Left lung (tissue), 10 donors: ENCODE measurements around the gene CBX8. TPM values are rescaled to one million over a fixed set of nuclear protein-coding genes. Genes with fewer than 3 reads are reported as not detected.
A peak's percentile ranks its signal among the peaks of the same experiment; 100 is the strongest.

Experiments
- ATAC-seq: fragments of 200-7000 bp; cut with Tn5 transposase; one replicate; pipeline ENCODE4 v1.9.1; 2020; ENCODE audit warnings: moderate library complexity
- DNase-seq, 4 donors: peaks; one replicate each; pipeline ENCODE4 v3.0.0-alpha.2; 2013 to 2020
- H3K27ac ChIP-seq, 2 donors: fragments of 200-600 bp; sonication (generic) in 1 of 2; one replicate each; pipeline versions ENCODE4 v1.5.0 to v1.8.0; 2020 to 2021
- H3K27me3 ChIP-seq, 2 donors: fragments of 200-600 bp; sonication (generic) in 1 of 2; one replicate each; pipeline versions ENCODE4 v1.5.0 to v1.8.0; 2020 to 2021
- H3K36me3 ChIP-seq, 2 donors: fragments of 200-600 bp; sonication (generic) in 1 of 2; one replicate each; pipeline versions ENCODE4 v1.5.0 to v1.8.0; 2020 to 2021
- H3K4me1 ChIP-seq, 2 donors: fragments of 200-600 bp; one replicate each; pipeline ENCODE4 v1.8.0; 2021
- H3K4me3 ChIP-seq, 2 donors: fragments of 200-600 bp; sonication (generic) in 1 of 2; one replicate each; pipeline versions ENCODE4 v1.5.0 to v1.8.0; 2020 to 2021; ENCODE audit warnings: mild to moderate bottlenecking in 1 of 2
- H3K9me3 ChIP-seq, 2 donors: fragments of 200-600 bp; sonication (generic) in 1 of 2; one replicate each; pipeline versions ENCODE4 v1.5.0 to v1.8.0; 2020 to 2021
- CTCF ChIP-seq, 2 donors: fragments of 200-600 bp; sonication (generic) in 1 of 2; IDR thresholded peaks; one replicate each; pipeline versions ENCODE4 v1.5.0 to v1.8.0; 2021; ENCODE audit warnings: antibody characterized with exemption in 2 of 2
- intact Hi-C, 2 donors: fragments of 100-400 bp; cut with DNase I; formaldehyde crosslinking; loops; one replicate each; pipeline versions ENCODE4 v1.11.2 to v1.14.2; 2022
- polyA plus RNA-seq, 6 donors: library from polyadenylated mRNA; unstranded; fragments of 120-200 nt; gene quantifications; one replicate each; pipeline ENCODE4 v1.2.1, GENCODE V29; 2013; ENCODE audit not compliant: insufficient read length in 6 of 6
- total RNA-seq, 2 donors: library from RNA; stranded (reverse); fragmentation: NEBNext Ultra II Directional; extraction: Animal tissue kit (Norgen Biotek cat#: 25700); gene quantifications; one replicate each; pipeline ENCODE4 v1.2.1, GENCODE V29; 2021
- donor health status: DM: no; HTN: yes; CAD: no.
- donor health status: DM: no; HTN: no; CAD: no.

CBX8 gene
- total and polyA plus RNA-seq, 8 donors: 7.3 to 11.4 (median 8.9) TPM

- ATAC-seq (no peak), DNase-seq (no peak)
- TF ChIP-seq CTCF (IDR thresholded peaks at IDR 0.05): no peak
- Histone ChIP-seq H3K27ac (no peak overlapping the region), H3K27me3 (peaks cover 48 to 75% of the 10 kb centered on the region in 2 donors), H3K9me3 (no peaks in the 10 kb centered on the region), H3K4me3 (no peak overlapping the region), H3K4me1 (peaks cover 17 to 45% of the 10 kb centered on the region in 2 donors), H3K36me3 (peaks cover 0 to 11% of the 10 kb centered on the region in 2 donors)
- intact Hi-C loops: no loop called here
These were observed 5.1 kb downstream of the CBX8 start for GRCh38 chr17:79791735-79792161.

GRCh38 chr17:79790805-79791734, 5.8 kb downstream of the CBX8 start:
- peaks cover 0 to 11% of the 10 kb centered on the region in 2 donors for H3K36me3 ChIP-seq
- DNase-seq: peak in 1 of 4 donors; percentile 75
- ATAC-seq: no peak
- no peak for TF ChIP-seq CTCF (IDR thresholded peaks at IDR 0.05)
- peaks cover 14 to 40% of the 10 kb centered on the region in 2 donors for H3K4me1 ChIP-seq
- H3K27me3 ChIP-seq: peaks cover 48 to 81% of the 10 kb centered on the region in 2 donors
- H3K4me3 ChIP-seq: no peak overlapping the region
- H3K27ac ChIP-seq: no peak overlapping the region
- H3K9me3 ChIP-seq: no peaks in the 10 kb centered on the region
- intact Hi-C loops: no loop called here

GRCh38 chr17:79789943-79790804, 6.7 kb downstream of the CBX8 start:
- H3K4me1 ChIP-seq: peaks cover 11 to 36% of the 10 kb centered on the region in 2 donors
- peak; percentile 81 for ATAC-seq
- H3K27me3 ChIP-seq: peaks cover 48 to 90% of the 10 kb centered on the region in 2 donors
- no peaks in the 10 kb centered on the region for H3K9me3 ChIP-seq
- H3K4me3 ChIP-seq: no peak overlapping the region
- peaks cover 0 to 9% of the 10 kb centered on the region in 2 donors for H3K36me3 ChIP-seq
- intact Hi-C loops: loop anchor here in 1 of 2 donors (5.0 to 10.0 kb wide), 3 partner anchors 125 to 202 kb away; no protein-coding TSS in a partner anchor
- DNase-seq: peak in 1 of 4 donors; percentile 91
- H3K27ac ChIP-seq: no peak overlapping the region
- TF ChIP-seq CTCF (IDR thresholded peaks at IDR 0.05): peak; percentile 75 to 79

GRCh38 chr17:79788989-79789942, 7.6 kb downstream of the CBX8 start:
- no peak for TF ChIP-seq CTCF (IDR thresholded peaks at IDR 0.05)
- H3K27ac ChIP-seq: no peak overlapping the region
- H3K36me3 ChIP-seq: peaks cover 0 to 7% of the 10 kb centered on the region in 2 donors
- peaks cover 48 to 99% of the 10 kb centered on the region in 2 donors for H3K27me3 ChIP-seq
- H3K4me3 ChIP-seq: no peak overlapping the region
- H3K4me1 ChIP-seq: peaks cover 11 to 36% of the 10 kb centered on the region in 2 donors
- H3K9me3 ChIP-seq: no peaks in the 10 kb centered on the region
- no peak for ATAC-seq
- peak in 1 of 4 donors; percentile 75 for DNase-seq
- intact Hi-C loops: loop anchor here in 1 of 2 donors (5.0 to 10.0 kb wide), 3 partner anchors 126 to 203 kb away; no protein-coding TSS in a partner anchor
